GM21381 (cell line): Measurements from ENCODE around the gene NEURL2.
A peak's percentile ranks its signal among the peaks of the same experiment; 100 is the strongest.
"Not testable (repeated sequence)": the region's sequence is repeated elsewhere in the genome, so short reads cannot be mapped to it uniquely, and the experiment has no call there.

ENCODE experiments used
- ATAC-seq: cut with Tn5 transposase; IDR thresholded peaks from one replicate; pipeline ENCODE4 v1.9.1; 2021; ENCODE audit warnings: mild to moderate bottlenecking, moderate library complexity; ENCODE audit not compliant: unreplicated experiment

Gene NEURL2

DNA sequence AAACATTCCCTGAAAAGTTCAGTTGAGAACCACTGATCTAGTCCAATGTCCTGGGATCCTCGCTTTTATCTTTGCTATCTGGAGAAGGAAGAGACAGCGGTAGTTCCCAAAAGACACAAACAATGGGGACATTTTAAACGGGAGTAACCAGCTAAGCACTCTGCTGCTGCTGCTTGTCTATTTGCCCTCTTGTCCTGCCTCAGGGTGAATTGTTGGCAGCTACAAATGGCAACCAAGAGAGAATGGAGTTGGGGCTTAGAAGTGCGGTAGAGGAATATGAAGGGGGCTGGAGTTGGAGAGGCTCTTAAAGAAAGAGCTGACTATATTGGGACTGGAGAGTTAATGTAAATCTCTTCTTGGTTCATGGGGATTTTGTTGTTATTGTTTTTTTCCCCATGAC lies 16.4 kb downstream of the NEURL2 start:
- no peak for ATAC-seq

DNA sequence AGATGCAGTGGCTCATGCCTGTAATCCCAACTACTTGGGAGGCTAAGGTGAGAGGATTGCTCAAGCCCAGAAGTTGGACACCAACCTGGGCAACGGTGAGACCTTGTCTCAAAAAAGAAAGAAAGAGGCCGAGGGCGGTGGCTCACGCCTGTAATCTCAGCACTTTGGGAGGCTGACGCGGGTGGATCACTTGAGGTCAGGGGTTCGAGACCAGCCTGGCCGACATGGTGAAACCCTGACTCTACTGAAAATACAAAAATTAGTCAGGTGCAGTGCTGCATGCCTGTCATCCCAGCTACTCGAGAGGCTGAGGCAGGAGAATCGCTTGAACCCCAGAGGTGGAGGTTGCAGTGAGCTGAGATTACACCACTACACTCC lies 16.9 kb downstream of the NEURL2 start:
- ATAC-seq = not testable (repeated sequence)

DNA sequence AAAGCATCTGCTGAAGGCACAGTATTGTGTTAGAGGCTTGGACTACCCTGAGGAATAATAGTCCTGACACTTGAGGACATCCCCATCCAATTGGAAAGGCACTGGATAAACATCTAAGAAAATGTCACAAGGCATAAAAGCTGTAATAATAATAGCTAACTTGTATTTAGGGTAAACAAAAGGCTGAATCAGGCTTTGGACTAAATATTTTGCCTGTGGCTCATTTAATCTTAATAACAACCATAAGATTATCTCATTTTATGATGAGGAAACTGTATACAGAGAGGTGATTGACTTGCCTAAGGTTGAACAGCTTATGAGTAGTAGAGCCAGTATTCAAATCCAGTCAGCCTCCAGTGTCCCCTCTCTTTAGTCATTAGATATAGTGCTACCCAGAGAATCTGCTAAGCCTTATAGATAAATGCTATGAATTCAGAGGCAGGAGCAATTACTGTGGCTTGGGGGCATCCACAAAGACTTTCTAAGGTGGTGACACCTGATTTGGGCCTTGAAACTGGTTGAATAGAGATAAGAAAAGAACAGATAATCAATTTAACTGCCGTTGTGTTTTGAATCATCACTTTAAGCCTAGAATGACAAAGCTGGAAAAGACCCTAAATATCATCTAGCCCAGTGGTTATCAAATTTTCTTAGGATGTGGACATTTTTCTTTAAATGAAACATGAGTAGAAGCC lies 17.5 kb downstream of the NEURL2 start:
- ATAC-seq = no peak

DNA sequence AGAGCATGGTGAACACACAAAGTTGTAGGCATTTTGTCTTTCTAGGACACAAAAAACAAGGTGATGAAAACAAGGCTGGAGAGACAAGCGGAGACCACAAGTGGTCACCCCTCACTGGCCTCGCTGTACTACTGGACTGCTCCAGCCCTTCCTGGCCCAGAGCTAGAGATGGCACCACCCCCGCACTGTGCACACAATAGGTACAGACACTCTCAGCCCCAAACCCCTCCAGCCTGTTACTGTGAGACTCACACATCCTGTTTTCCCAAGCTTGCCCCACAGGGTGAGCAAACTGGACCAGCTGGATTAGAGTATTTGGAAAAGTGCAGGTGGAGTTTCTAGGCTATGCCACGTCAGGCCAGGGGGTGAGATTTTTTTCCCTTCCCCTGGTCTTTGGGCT lies 18.4 kb downstream of the NEURL2 start:
- ATAC-seq = no peak

DNA sequence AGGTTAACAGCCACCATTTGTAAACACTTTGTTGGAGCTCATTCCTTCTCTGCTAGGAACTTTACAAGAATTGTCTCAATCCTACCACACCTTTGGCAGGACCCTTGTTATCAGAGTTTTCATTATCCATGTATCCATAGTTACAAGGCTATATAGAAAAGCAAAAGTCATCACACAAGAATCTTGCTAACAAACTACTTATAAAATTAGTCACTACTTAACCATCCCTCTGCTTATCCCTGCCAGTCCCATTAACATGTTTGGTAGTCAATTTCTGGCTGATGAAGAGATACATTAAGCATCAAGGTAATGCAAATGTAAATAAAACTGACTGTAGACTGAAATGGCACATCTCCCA lies 23.2 kb downstream of the NEURL2 start:
- no peak for ATAC-seq

DNA sequence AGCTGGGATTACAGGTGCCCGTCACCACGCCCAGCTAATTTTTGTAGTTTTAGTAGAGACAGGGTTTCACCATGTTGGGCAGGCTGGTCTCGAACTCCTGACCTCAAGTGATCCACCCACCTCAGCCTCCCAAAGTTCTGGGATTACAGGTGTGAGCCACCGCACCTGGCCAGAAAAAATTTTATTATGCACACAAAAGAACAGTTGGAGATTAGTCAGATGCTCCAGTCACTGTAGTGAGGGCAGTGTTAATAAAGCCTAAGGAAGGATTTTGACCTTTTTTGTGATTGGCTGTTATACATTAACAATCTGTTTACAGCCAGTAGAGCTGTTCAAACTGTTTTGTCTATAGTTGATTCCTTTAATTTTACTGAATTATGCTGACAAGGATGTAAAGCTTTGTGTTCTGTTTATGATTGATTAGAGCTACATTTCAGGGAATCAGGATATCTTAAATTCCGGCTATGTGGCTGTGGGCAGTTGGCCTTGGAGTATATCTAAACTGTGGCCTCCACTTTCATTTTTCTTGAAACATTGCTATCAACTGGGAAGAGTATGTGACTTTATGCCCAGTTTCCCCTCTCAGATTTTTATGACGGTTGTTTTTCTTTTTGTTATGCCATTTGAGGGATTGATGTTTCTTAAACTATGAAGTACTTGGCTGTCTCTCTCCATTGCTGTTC lies 23.7 kb downstream of the NEURL2 start:
- no peak for ATAC-seq

DNA sequence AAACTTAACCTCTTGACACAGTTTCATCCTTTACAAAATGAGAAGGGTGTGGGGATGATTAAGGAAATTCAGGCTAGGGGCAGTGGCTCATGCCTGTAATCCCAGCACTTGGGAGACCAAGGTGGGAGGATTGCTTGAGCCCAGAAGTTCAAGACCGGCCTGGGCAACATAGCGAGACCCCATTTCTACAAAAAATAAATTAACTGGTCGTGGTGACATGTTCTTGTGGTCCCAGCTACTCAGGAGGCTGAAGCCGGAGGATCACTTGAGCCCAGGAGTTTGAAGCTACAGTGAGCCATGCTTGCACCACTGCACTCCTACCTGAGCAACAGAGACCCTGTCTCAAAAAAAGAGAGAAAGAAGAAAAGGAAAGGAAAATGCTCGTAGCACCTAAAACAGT lies 24.6 kb downstream of the NEURL2 start:
- ATAC-seq = no peak

DNA sequence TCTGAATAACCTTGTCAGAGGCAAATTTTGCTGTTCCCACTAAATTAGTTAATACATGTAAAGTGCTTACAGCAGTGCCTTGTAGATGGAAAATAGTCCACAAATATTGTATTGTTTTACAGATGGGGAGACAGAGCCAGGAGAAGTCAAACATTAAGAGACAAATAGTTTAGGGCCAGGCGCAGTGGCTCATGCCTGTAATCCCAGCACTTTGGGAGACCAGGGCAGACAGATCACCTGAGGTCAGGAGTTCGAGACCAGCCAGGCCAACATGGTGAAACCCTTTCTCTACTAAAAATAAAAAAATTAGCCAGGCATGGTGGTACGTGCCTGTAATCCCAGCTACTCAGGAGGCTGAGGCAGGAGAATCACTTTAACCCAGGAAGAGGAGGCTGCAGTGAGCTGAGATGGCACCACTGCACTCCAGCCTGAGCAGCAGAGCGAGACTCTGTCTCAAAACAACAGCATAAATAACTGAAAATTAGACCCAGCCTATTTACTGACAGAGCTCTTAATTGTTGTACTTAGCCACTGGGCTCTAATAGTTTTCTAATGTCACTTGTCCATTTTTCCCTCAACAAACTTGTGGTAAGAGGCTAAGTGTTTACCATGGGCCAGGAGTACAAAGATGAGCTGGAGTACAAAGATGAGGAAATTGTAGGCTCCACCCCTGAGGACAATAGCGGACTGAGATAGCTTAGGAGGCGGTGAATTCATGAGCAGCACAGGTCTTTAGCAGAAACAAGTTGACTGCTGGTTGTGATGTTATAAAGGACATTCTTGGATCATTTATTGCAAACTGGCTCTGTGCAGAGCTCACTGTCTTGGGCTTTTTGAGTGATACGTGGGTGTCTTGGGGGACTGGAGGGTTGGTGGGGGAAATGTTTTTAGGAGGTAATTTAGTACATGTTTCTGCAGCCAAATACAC lies 27.2 kb downstream of the NEURL2 start:
- ATAC-seq = no peak

DNA sequence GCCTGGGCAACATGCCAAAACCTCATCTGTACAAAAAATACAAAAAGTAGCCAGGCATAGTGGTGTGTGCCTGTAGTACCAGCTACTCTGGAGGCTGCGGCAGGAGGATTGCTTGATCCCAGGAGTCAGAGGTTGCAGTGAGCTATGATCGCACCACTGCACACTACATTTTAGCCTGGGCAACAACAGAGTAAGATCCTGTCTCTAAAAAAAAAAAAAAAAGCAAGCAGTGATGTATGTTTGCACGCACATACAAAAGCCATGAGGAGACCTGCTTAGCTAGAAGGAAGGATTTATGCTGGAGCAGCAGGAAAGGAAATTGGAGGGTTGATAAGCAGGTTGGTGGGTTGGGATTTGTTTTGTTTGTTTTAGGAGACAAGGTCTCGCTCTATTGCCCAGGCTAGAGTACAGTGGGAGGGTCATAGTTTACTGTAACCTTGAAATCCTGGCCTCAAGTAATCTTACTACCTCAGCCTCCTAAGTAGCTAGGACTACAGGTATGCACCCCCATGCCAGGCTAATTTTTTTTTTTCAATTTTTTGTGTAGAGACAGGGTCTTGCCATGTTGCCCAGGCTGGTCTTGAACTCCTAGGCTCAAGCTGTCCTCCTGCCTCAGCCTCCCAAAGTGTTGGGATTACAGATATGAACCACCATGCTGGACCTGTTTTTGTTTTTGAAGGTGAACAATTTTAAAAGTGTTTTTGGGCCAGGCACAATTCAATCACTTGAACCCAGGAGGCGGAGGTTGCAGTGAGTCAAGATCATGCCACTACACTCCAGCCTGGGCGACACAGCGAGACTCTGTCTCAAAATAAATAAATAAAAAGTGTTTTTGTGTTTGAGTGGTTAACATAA lies 29.6 kb downstream of the NEURL2 start:
- ATAC-seq = no peak

DNA sequence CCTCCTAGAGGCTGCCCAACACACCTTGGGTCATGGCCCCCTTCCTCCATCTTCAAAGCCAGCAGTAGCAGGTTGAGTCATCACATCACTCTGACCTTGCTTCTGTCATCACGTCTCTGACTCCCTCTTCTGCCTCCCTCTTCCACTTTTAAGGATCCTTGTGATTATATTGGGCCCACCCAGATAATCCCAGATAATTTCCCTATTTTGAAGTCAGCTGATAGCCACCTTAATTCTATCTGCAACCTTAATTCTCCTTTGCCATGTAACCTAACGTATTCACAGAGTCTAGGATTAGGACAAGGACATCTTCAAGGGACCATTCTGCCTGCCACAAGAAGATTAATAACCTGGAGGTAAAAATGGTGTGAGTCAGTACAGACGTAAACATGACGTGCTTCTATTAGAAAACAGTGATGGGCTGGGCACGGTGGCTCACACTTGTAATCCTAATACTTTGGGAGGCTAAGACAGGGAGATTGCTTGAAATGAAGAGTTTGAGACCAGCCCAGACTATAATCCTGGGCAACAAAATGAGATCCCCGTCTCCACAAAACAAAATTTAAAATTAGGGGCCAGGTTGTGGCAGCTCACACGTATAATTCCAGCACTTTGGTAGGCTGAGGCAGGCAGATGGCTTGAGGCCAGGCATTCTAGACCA lies 30.3 kb downstream of the NEURL2 start:
- ATAC-seq = no peak

DNA sequence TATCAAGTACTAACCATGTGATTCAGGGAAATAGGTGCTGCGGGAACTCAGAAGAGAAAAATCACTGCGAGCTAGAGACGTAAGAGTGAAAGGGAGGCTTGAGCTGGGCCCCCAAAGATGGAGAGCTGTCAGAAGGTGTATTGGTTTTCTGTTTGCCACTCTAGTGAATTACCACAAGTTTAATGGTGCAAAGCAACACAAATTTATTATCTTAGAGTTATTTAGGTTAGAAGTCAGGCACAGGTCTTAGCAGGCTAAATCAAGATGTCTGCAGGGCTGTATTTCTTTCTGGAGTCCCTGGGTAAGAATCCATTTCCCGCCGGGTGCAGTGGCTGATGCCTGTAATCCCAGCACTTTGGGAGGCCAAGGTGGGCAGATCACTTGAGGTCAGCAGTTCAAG lies 31.1 kb downstream of the NEURL2 start:
- ATAC-seq = no peak

DNA sequence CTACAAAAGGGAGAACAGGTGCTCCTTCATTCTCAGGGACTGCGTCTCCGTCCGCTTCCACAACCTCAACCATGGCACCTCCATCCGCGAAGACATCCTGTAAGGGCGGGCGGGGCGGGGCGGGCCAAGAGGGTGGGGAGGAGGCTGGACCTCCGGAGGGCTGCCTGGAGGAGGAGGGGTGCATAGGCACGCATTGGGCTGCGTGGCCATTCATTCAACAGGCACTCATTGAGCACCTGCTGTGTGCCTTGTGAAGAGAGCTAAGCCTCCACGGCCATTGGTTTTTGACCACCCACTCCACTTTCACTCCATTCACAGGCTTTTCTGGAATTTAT lies 33.2 kb downstream of the NEURL2 start:
- peak; percentile 19 for ATAC-seq

DNA sequence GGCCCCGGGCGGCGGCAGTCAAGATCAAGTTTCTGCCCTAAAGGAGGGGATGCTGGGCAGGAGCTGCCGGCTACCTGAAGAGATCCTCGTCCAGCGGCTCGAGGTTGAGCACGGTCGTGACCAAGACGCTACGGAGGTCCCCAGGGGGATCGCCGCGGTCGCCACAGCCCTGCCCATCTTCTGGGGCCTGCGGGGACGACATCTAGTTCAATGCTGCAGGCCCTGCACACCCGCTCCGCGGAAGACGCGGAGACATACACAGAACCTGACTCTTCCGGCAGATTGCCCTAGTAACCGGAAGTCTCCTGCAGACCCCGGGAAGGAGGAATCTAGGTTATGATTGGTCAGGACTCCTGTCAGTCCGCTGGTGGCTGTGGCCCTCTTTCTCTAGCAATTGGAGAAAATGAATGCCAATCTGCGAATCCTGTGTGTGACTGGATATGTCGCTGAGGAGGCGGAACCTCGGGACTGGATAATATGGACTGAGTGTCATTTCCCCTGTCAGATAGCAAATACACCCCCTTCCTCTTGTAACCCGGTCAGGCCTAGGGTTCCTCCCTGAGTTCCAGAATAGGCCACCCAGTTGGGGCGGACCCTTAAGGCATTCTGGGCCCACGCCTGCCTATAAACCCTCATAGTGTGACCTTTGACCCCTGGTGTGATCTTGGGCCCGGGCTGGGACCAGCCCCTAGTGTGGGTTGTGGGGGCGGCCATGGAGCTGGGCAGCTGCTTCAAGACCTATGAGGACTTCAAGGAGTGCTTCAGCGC lies 33.7 kb downstream of the NEURL2 start, which contains the start of the genes ACOT8 and ZSWIM3:
ACOT8 (minus strand) TSS at position 279 of the 768 bp plus-strand sequence; CDS start at position 202, 77 bp downstream.
ZSWIM3 (plus strand) TSS at position 501 of the 768 bp plus-strand sequence; CDS start at position 713, 212 bp downstream.
- ATAC-seq = peak; percentile 93

DNA sequence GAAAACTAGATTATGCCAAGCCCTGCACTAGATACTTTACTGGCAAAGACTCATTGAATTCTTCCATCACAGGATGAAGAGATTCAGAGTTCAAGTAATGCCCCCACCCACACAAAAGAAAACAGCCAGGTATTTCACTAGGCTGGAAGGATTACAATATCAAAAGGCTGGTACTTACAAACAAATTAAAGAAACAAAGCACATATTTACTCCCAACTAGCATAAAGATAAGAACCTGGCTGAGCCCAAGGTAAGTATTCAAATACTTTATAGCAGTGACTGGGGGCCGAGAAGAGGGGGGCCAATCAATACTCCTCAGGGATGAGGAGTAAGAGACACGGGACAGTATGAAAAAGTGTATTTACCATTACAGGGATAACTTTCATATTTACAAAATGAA lies 37.5 kb downstream of the NEURL2 start:
- no peak for ATAC-seq

DNA sequence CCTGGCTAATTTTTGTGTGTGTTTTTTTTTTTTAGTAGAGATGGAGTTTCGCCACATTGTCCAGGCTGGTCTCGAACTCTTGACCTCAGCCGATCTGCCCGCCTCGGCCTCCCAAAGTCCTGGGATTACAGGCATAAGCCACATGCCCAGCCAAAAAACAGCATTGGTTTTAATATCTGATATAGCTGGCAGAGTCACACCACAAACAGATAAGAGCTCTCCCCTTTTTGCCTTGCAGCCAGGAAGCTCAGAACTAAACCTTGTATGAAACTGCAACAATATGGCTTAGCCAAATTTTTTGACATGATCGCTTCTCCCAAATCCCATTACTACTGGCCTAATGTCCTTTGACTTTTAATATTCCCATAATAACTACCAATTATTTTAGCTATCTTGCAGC lies 38.7 kb downstream of the NEURL2 start:
- no peak for ATAC-seq

DNA sequence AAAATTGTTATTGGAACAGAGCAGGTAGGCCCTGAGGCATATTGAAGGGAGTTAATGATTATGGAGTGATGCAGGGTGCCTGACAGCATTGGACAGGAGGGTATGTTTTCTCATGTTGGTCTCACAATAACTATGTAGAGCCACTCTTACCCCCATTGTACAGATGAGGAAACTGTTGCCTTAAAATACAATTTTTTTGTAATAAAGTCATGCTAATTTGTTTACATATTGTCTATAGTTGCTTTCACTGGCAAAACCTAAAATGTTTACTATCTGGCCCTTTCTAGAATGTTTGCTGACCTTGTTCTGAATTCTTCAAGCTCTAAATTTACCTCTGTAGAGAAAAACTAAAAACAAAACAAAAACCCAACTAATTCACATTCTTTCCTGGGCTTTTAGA lies 39.5 kb downstream of the NEURL2 start:
- ATAC-seq = no peak

DNA sequence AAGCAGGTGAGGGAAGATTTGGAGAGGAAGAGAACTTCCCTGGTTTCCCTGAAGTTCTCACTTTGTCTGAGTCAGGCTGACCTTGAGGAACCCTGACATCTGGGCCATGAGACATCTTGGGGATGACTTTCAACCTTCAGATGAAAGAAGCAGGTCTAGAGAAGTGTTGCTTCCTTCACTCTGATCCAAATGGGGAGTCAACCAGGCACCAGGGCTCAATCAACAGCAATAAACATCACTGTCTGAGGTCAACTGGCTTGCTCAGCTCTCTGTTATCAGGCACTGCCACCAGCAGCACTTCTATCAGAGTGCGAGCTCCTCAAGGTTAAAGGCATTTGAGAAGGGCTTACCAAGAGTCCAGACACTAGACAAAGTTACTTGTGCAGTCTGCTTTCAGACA lies 40.1 kb downstream of the NEURL2 start:
- ATAC-seq = no peak

DNA sequence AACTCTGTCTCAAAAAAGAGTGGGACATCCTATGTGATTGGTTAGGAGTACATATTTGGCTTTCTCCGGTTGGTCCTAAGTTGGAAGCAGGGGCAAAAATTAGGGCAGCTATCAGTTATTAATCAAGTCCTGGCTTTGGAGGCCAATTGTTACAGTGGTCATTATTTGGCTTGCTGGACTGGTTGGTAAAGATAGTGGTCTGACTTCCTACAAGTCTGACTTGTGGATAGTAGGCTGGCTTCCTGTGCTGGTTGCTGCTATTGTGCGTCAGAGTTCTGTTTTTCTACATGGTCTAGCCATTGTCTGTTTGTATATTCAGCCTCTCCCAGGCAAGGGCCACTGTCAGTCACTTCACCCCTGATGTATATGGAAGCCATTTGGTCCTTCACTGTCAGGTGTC lies 40.8 kb downstream of the NEURL2 start:
- ATAC-seq = no peak

DNA sequence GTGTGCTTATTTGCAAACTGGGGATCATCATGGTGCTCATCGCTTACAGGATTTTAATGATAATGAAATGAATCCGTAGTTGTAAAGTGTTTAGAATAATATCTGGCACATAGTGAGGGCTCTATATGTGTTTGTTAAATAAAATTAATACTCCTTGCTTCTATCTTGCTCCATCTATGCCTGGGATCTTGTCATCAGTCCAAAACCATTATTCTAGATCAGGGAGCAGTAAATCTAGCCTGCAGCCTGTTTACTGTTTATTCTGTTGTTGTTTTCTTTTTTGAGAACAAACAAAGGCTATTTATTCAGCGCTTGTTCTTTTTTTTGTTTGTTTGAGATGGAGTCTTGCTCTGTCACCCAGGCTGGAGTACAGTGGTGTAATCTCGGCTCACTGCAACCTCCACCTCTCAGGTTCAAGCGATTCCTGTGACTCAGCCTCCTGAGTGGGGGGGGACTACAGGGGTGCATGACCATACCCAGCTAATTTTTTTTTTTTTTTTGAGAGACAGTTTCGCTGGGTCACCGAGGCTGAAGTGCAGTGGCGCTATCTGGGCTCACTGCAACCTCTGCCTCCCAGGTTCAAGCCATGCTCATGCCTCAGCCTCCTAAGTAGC lies 41.9 kb downstream of the NEURL2 start:
- ATAC-seq = no peak
